Bronchial epithelial cell (primary cell): Measurements from ENCODE around the gene MRGPRX3. TPM values are rescaled to one million over a fixed set of nuclear protein-coding genes. Genes with fewer than 3 reads are reported as not detected.

Source experiments
- DNase-seq: peaks from one replicate; pipeline ENCODE4 v3.0.0-alpha.2; 2010; ENCODE audit warnings: low read depth
- FAIRE-seq: peaks from 2 replicates; lab custom pipeline; 2011; peaks lifted over from hg19 to GRCh38; lab: Jason Lieb, UNC
- H3K27me3 ChIP-seq: 2 replicates; pipeline ENCODE4 v1.5.1; 2011; ENCODE audit warnings: low read length; ENCODE audit not compliant: control insufficient read depth, insufficient read depth
- H3K36me3 ChIP-seq: 2 replicates; pipeline ENCODE4 v1.5.1; 2011; ENCODE audit warnings: low read length; ENCODE audit not compliant: control insufficient read depth, insufficient read depth
- H3K4me3 ChIP-seq: 2 replicates; pipeline ENCODE4 v1.5.1; 2011; ENCODE audit warnings: mild to moderate bottlenecking, low read depth, low read length, control low read depth
- total RNA-seq: library from RNA; depleted of rRNA; stranded (reverse); fragments of >200 nt; gene quantifications from 2 replicates; pipeline ENCODE4 v1.2.1, GENCODE V29; 2014
- TF ChIP-seq, protein P1 (sequence below): IDR thresholded peaks from 2 replicates; pipeline ENCODE4 v1.5.1; 2011; ENCODE audit warnings: mild to moderate bottlenecking, moderate library complexity, low read length, control low read depth, inconsistent platforms; ENCODE audit not compliant: insufficient read depth, severe bottlenecking

Gene MRGPRX3
- total RNA-seq, 1 donor from 2014 or later = not detected

DNA sequence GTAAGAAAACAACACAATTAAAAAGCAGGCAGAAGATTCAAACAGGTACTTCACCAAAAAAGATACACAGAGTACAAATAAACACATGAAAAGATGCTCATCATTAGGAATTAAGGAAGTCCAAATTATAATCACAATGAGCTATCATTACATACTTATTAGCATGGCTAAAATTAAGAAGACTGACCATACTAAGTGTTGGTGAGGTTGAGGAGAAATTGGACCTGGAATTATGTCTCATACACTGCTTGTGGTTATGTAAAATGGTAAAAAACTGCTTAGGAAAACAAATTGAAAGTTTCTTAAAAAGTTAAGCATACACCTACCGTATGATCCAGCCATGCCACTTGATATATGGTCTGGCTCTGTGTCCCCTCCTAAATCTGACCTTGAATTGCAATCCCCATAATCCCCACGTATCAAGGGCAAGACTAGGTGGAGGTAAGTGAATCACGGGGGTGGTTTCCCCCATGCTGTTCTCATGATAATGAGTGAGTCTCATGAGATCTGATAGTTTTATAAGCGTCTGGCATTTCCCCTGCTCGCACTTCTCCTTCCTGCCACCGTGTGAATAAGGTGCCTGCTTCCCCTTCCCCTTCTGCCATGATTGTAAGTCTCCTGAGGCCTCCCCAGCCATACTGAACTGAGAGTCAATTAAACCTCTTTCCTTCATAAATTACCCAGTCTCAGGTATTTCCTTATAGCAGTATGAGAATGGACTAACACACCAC is 31.3 kb upstream of the MRGPRX3 start:
- DNase-seq = no peak
- TF ChIP-seq, protein P1, sequence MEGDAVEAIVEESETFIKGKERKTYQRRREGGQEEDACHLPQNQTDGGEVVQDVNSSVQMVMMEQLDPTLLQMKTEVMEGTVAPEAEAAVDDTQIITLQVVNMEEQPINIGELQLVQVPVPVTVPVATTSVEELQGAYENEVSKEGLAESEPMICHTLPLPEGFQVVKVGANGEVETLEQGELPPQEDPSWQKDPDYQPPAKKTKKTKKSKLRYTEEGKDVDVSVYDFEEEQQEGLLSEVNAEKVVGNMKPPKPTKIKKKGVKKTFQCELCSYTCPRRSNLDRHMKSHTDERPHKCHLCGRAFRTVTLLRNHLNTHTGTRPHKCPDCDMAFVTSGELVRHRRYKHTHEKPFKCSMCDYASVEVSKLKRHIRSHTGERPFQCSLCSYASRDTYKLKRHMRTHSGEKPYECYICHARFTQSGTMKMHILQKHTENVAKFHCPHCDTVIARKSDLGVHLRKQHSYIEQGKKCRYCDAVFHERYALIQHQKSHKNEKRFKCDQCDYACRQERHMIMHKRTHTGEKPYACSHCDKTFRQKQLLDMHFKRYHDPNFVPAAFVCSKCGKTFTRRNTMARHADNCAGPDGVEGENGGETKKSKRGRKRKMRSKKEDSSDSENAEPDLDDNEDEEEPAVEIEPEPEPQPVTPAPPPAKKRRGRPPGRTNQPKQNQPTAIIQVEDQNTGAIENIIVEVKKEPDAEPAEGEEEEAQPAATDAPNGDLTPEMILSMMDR = no peak
- Histone ChIP-seq H3K36me3 (peaks cover 3% of the 10 kb centered on the region), H3K27me3 (no peaks in the 10 kb centered on the region), H3K4me3 (no peak overlapping the region)
- FAIRE-seq = no peak

DNA sequence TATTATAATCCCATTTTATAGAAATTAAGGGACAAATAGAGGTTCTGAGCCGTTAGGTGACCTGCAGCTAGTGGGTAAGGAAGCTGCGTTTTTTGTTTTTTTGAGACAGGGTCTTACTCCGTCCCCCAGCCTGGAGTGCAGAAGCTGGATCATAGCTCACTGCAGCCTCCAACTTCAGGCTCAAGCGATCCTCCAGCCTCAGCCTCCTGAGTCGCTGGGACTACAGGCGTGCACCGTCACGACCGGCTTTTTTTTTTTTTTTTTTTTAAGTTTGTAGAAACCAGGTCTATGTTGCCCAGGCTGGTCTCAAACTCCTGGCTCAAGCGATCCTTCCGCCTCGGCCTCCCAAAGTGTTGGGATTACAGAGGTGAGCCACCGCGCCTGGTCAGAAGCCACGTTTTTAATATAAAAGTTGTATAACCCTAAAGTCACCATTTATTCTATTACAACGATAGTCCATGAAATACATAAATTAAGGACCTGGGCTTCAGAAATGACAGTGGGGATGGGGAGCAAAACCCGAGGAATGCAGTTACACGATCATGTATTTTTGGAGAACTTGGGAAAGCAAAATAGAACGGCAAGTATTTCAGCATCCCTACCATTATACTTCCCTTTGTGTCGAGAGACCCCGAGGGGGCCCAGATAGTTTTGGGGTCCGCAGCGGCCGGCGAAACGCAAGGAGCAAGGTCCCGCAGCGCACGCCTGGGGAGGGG is 27.1 kb upstream of the MRGPRX3 start:
- Histone ChIP-seq H3K27me3 (no peaks in the 10 kb centered on the region), H3K36me3 (peaks cover 1% of the 10 kb centered on the region), H3K4me3 (peak overlapping the region; percentile 96)
- DNase-seq = no peak
- no peak for FAIRE-seq
- TF ChIP-seq, protein P1 = no peak

DNA sequence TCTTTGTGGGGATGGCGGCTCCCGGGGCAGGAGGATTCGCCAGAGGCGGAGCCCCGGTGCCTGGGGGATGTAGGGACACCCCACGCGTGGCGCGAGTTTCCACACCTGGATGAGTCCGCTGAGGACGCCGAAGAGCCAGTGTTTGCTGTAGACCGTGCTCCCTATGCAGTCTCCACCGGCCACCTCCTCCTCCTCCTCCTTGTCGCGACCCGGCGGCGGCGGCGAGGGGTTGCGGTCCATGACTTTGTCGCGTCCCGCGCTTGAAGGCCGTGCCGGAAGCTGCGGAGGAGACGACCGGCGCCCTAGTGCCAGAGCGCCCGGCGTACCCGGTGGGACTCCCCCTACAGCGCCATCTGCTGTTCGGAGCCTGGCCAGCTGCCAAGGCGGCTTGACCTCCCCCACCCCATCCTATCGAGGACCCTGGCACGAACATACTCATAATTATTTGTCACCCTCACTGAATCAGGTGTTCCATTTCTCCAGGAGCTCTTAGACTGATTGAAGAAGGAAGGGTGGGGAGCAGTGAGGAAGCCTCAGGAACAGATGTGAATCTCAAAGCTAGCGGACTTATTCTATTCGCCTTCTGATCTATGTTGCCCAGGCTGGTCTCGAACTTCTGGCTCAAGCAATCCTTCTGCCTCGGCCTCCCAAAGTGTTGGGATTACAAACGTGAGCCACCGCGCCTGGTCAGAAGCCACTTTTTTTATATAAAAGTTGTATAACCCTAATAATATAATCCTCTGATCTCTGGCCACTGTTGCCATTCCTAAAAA is 26.4 kb upstream of the MRGPRX3 start, which contains the start of gene SAAL1:
TSS of gene SAAL1 (minus strand) at position 281 of the 773 bp plus-strand sequence. CDS start at position 240, 41 bp downstream.
- DNase-seq (peak; percentile 56), FAIRE-seq (no peak)
- Histone ChIP-seq H3K4me3 (peak within 1 kb of the TSS; percentile 96), H3K36me3 (peaks cover 1% of the 10 kb centered on the region), H3K27me3 (no peaks in the 10 kb centered on the region)
- TF ChIP-seq, protein P1 = peak; percentile 86

DNA sequence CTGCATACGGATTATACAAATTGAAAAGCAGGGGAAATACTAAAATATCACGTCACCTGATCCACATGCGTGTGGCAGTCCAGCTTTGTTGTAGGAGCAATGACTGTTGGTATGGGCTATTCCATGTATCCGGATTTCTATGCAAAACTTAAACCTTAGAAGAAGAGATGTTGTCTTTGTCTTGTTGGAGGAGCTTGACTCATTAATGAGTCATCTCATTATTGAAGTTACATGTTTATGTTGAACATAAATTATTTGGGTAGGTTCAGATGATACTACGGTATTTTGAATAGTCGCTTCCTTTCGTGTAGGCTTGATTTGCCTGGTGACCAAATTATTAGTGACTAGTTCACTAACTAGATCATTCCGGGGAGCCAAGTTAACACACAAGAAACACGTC is 25.7 kb upstream of the MRGPRX3 start:
- no peak for FAIRE-seq
- Histone ChIP-seq H3K36me3 (peaks cover 1% of the 10 kb centered on the region), H3K4me3 (no peak overlapping the region), H3K27me3 (no peaks in the 10 kb centered on the region)
- TF ChIP-seq, protein P1 = no peak
- DNase-seq = peak; percentile 50

DNA sequence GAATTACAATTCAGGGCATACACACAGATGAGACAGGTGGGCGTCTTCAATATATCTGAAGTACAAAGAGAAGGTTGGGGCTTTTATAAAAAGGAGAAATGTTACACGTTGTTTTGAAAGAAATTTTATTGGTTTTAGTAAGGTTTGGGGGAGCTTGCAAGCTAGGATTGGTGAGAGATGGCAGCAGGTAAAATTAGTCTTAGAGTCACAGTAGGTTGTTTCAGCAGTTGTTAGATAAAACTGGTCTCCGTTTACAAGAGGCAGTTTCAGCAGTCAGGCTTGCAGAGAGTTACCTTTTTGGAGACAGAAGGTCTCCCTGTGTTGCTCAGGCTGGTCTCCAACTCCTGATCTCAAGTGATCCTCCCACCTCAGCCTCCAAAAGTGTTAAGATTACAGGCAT is 24.1 kb upstream of the MRGPRX3 start:
- no peaks in the 10 kb centered on the region for H3K36me3 ChIP-seq
- H3K4me3 ChIP-seq = no peak overlapping the region
- FAIRE-seq (no peak), DNase-seq (no peak)
- H3K27me3 ChIP-seq = peaks cover 4% of the 10 kb centered on the region
- TF ChIP-seq, protein P1 = no peak
